Gastrocnemius medialis (tissue), 4 donors: ENCODE data around the gene UNC5B. TPM values are rescaled to one million over a fixed set of nuclear protein-coding genes. Genes with fewer than 3 reads are reported as not detected.

Source experiments
- ATAC-seq, 2 donors: fragments of 150-250 bp; one replicate each; pipeline ENCODE4 v1.9.1; 2016
- DNase-seq, 2 donors: peaks; one replicate each; pipeline ENCODE4 v3.0.0-alpha.2; 2019
- H3K27ac ChIP-seq, 4 donors: fragments of 200-600 bp; sonication (generic); 1 replicate in 1 of 4; 2 replicates in 3 of 4; pipeline ENCODE4 v1.5.1; 2016 to 2018; ENCODE audit warnings: mild to moderate bottlenecking in 2 of 4, moderate library complexity in 1 of 4
- H3K27me3 ChIP-seq, 3 donors: fragments of 200-600 bp; sonication (generic) in 2 of 3; 1 replicate in 1 of 3; 2 replicates in 2 of 3; pipeline versions ENCODE4 v1.5.1 to v1.6.0; 2016 to 2019; ENCODE audit warnings: mild to moderate bottlenecking in 1 of 3, moderate library complexity in 1 of 3
- H3K36me3 ChIP-seq, 2 donors: fragments of 200-600 bp; sonication (generic) in 1 of 2; one replicate each; pipeline ENCODE4 v1.5.1; 2017 to 2018
- H3K4me1 ChIP-seq, 2 donors: fragments of 200-600 bp; sonication (generic) in 1 of 2; one replicate each; pipeline ENCODE4 v1.5.1; 2016 to 2017; ENCODE audit warnings: mild to moderate bottlenecking in 2 of 2
- H3K4me3 ChIP-seq, 4 donors: fragments of 200-600 bp; sonication (generic) in 3 of 4; 1 replicate in 1 of 4; 2 replicates in 3 of 4; pipeline ENCODE4 v1.5.1; 2016 to 2019; ENCODE audit warnings: mild to moderate bottlenecking in 2 of 4
- H3K9me3 ChIP-seq, 3 donors: fragments of 200-600 bp; sonication (generic) in 2 of 3; 1 replicate in 1 of 3; 2 replicates in 2 of 3; pipeline ENCODE4 v1.5.1; 2016 to 2019
- CTCF ChIP-seq, 5 experiments: fragments of 450-650 bp in 3 of 5; fragments of 200-600 bp in 2 of 5; sonication (generic) in 2 of 5; IDR thresholded peaks in 4 of 5; conservative IDR thresholded peaks in 1 of 5; 1 replicate in 4 of 5; 2 replicates in 1 of 5; pipeline ENCODE4 v1.5.1; 2016 to 2019; ENCODE audit warnings: antibody characterized with exemption in 5 of 5, mild to moderate bottlenecking in 3 of 5, moderate library complexity in 3 of 5
- POLR2A ChIP-seq, 2 donors: fragments of 450-650 bp; IDR thresholded peaks; one replicate each; pipeline ENCODE4 v1.6.1; 2017; ENCODE audit warnings: antibody characterized with exemption in 2 of 2, mild to moderate bottlenecking in 2 of 2, moderate library complexity in 2 of 2
- in situ Hi-C, 4 donors: fragments of 200-750 bp; cut with MboI; loops; one replicate each; pipeline versions ENCODE4 v1.15.0 to v1.8.0; 2017; ENCODE audit warnings: low sequenced_read_pairs in 4 of 4
- intact Hi-C: fragments of 100-400 bp; cut with DNase I; formaldehyde crosslinking; loops from one replicate; pipeline ENCODE4 v1.15.1; 2023; ENCODE audit warnings: low total_unique reads
- total RNA-seq, 4 donors: library from RNA; depleted of rRNA; stranded (reverse); fragments of >200 nt; gene quantifications; one replicate each; pipeline versions ENCODE4 v1.1.0 to v1.2.3, GENCODE V29; 2016

Gene UNC5B
- total RNA-seq, 4 donors from 2014 or later, result 0.65 to 1.2 (median 0.90) TPM

- Histone ChIP-seq H3K4me1 (no peaks in the 10 kb centered on the region), H3K27me3 (no peaks in the 10 kb centered on the region), H3K36me3 (no peaks in the 10 kb centered on the region), H3K4me3 (no peak overlapping the region), H3K9me3 (no peaks in the 10 kb centered on the region), H3K27ac (no peak overlapping the region)
- DNase-seq (no peak), ATAC-seq (no peak)
- intact Hi-C loops, result no loop called here
- no peak for TF ChIP-seq POLR2A (IDR thresholded peaks at IDR 0.05)
- TF ChIP-seq CTCF (IDR thresholded peaks at IDR 0.05 in 4 of 5, conservative IDR thresholded peaks at IDR 0.05 in 1 of 5), result no peak
- in situ Hi-C loops, result no loop called here
Observed at GRCh38 chr10:71345694-71346093, 133.3 kb downstream of the UNC5B start.

- Histone ChIP-seq H3K27ac (no peak overlapping the region), H3K4me1 (peaks cover 0 to 4% of the 10 kb centered on the region in 2 donors), H3K36me3 (no peaks in the 10 kb centered on the region), H3K4me3 (no peak overlapping the region), H3K9me3 (no peaks in the 10 kb centered on the region), H3K27me3 (no peaks in the 10 kb centered on the region)
- TF ChIP-seq POLR2A (IDR thresholded peaks at IDR 0.05), result no peak
- no peak for TF ChIP-seq CTCF (IDR thresholded peaks at IDR 0.05 in 4 of 5, conservative IDR thresholded peaks at IDR 0.05 in 1 of 5)
- DNase-seq (no peak), ATAC-seq (no peak)
- intact Hi-C loops (no loop called here), in situ Hi-C loops (no loop called here)
Observed at GRCh38 chr10:71346731-71347130, 134.4 kb downstream of the UNC5B start.

- Histone ChIP-seq H3K27ac (no peak overlapping the region), H3K9me3 (no peaks in the 10 kb centered on the region), H3K4me3 (no peak overlapping the region), H3K4me1 (peaks cover 0 to 10% of the 10 kb centered on the region in 2 donors), H3K27me3 (no peaks in the 10 kb centered on the region), H3K36me3 (no peaks in the 10 kb centered on the region)
- TF ChIP-seq POLR2A (IDR thresholded peaks at IDR 0.05) (no peak), CTCF (IDR thresholded peaks at IDR 0.05 in 4 of 5, conservative IDR thresholded peaks at IDR 0.05 in 1 of 5) (no peak)
- in situ Hi-C loops, result no loop called here
- ATAC-seq, result no peak
- DNase-seq, result no peak
- intact Hi-C loops, result no loop called here
Observed at GRCh38 chr10:71347587-71348395, 135.4 kb downstream of the UNC5B start.

DNA sequence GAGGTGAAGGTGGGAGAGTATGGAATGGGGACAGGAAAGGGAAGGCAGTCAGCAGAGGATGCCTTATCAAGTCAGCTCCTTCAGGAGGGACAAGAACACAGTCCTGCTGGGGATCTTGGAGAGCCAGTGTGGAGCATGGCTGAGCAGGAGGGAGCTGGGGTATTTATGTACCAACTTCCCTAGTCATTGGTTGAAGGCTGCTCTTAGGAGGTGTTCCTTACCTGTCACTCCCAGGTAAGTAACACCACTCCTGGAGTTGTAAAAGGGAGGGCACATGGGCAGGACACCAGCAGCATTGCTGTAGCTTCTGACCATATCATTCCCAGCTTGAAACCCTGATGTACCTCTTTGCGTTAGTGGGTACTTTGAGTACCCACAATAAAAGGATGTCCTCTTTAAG, 136.5 kb downstream of the UNC5B start:
- no peaks in the 10 kb centered on the region for H3K9me3 ChIP-seq
- in situ Hi-C loops, result no loop called here
- no peak for DNase-seq
- H3K4me1 ChIP-seq, result peaks cover 0 to 10% of the 10 kb centered on the region in 2 donors
- no peaks in the 10 kb centered on the region for H3K36me3 ChIP-seq
- no peaks in the 10 kb centered on the region for H3K27me3 ChIP-seq
- intact Hi-C loops, result no loop called here
- H3K27ac ChIP-seq, result no peak overlapping the region
- ATAC-seq, result no peak
- TF ChIP-seq POLR2A (IDR thresholded peaks at IDR 0.05) (no peak), CTCF (IDR thresholded peaks at IDR 0.05 in 4 of 5, conservative IDR thresholded peaks at IDR 0.05 in 1 of 5) (no peak)
- H3K4me3 ChIP-seq, result no peak overlapping the region
